Neutrophil (primary cell): ENCODE data around the gene MRPL1.
"Not testable (repeated sequence)": the region's sequence is repeated elsewhere in the genome, so short reads cannot be mapped to it uniquely, and the experiment has no call there.

Experiments used
- H3K27ac ChIP-seq: fragments of 200-600 bp; sonication (generic); 2 replicates; pipeline ENCODE4 v1.5.1; 2016; ENCODE audit warnings: mild to moderate bottlenecking, moderate library complexity
- H3K27me3 ChIP-seq: fragments of 200-600 bp; sonication (generic); 2 replicates; pipeline ENCODE4 v1.6.0; 2016; ENCODE audit warnings: mild to moderate bottlenecking
- H3K36me3 ChIP-seq: fragments of 200-600 bp; sonication (generic); 2 replicates; pipeline ENCODE4 v1.5.1; 2017
- H3K4me1 ChIP-seq, 2 experiments: fragments of 200-600 bp in 1 of 2; sonication (generic) in 1 of 2; 1 replicate in 1 of 2; 2 replicates in 1 of 2; pipeline versions ENCODE4 v1.5.1 to v1.6.1; 2013 to 2016; ENCODE audit warnings: low read depth in 1 of 2, low read length in 1 of 2, mild to moderate bottlenecking in 1 of 2, moderate library complexity in 1 of 2; ENCODE audit not compliant: control insufficient read depth in 1 of 2, insufficient read depth in 1 of 2
- H3K4me3 ChIP-seq, 2 experiments: fragments of 200-600 bp in 1 of 2; sonication (generic) in 1 of 2; 1 replicate in 1 of 2; 2 replicates in 1 of 2; pipeline ENCODE4 v1.5.1; 2013 to 2016; ENCODE audit warnings: low read depth in 1 of 2, low read length in 1 of 2, mild to moderate bottlenecking in 1 of 2, moderate library complexity in 1 of 2
- H3K9me3 ChIP-seq: fragments of 200-600 bp; sonication (generic); 2 replicates; pipeline ENCODE4 v1.5.1; 2016
- TF ChIP-seq, protein P1 (sequence below): fragments of 200-600 bp; sonication (generic); IDR thresholded peaks from 2 replicates; pipeline ENCODE4 v1.5.1; 2016; ENCODE audit warnings: antibody characterized with exemption

The MRPL1 gene

DNA sequence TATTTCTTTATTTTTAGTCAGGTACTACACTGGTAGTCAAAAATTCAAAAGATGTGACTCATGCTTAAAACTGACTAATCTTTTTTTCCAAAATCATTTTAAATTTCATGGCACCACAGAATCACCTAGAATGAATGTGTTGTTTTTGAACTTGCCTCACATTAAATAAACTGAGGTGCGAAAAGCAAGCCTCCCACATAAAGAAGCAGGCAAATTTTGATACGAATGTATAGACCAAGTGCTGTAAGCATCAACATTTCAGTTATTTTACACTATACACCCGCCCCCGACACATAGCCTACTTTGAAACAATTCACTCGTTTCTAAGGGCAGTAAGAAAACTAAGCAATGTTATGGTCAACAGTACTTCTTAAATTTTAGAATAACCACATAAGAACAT is 94.3 kb downstream of the MRPL1 start:
- Histone ChIP-seq H3K4me3 (no peak overlapping the region), H3K36me3 (peaks cover 7% of the 10 kb centered on the region), H3K27me3 (no peaks in the 10 kb centered on the region), H3K9me3 (no peaks in the 10 kb centered on the region), H3K27ac (no peak overlapping the region), H3K4me1 (no peaks in the 10 kb centered on the region)
- TF ChIP-seq, protein P1, sequence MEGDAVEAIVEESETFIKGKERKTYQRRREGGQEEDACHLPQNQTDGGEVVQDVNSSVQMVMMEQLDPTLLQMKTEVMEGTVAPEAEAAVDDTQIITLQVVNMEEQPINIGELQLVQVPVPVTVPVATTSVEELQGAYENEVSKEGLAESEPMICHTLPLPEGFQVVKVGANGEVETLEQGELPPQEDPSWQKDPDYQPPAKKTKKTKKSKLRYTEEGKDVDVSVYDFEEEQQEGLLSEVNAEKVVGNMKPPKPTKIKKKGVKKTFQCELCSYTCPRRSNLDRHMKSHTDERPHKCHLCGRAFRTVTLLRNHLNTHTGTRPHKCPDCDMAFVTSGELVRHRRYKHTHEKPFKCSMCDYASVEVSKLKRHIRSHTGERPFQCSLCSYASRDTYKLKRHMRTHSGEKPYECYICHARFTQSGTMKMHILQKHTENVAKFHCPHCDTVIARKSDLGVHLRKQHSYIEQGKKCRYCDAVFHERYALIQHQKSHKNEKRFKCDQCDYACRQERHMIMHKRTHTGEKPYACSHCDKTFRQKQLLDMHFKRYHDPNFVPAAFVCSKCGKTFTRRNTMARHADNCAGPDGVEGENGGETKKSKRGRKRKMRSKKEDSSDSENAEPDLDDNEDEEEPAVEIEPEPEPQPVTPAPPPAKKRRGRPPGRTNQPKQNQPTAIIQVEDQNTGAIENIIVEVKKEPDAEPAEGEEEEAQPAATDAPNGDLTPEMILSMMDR: no peak

DNA sequence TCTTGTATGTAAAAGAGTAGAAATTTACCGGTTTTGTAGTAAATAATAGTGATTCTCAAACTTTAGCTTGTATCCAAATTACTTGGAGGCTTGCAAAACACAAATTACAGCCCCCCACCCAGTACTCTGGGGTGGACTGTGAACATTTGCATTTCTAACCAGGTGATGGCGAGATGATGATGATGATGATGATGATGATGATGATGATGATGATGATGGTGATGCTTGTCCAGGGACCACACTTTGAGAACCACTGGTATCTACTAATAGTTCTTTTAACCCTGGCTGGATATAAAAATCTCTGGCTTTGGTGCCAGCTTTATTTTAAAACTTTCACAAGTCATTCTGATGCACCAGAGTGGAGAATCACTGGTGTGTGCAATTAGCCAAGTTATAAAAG is 96.3 kb downstream of the MRPL1 start:
- Histone ChIP-seq H3K36me3 (peaks cover 5% of the 10 kb centered on the region), H3K4me1 (no peaks in the 10 kb centered on the region), H3K4me3 (no peak overlapping the region), H3K9me3 (no peaks in the 10 kb centered on the region), H3K27me3 (no peaks in the 10 kb centered on the region), H3K27ac (no peak overlapping the region)
- TF ChIP-seq, protein P1: no peak

DNA sequence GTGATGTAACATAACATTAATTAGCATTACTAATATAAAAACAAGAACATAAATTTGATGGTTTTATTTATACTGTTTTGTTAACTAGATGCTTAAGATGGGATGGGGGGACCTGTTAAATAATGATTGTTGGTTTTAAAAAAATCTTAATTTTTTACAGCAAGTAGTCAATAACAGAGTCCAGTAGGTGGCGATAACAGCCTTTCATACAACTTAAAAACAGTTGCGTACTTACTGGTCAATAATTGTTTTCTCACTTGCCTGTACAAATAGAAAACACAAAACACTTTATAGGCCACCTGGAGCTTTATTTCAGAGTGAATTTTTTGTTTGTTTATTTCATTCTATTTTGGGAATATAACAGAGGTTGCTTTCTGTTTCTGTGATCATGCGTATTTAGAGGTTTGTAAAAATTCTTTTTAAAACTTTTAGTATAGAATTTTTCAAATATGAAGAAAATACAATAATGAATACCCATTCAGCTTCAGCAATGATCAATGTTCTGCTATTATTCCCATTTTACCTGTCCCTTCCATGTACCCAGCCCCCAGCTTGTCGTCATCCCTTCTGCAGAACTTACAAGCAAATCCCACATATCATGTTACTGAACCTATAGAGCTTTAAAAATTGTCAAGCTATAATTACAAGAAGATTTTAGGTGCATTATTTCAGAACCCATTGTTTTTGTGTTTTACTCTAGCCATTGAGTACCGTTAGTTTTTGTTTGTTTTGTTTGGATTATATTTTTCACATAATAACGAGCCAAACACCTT is 97.1 kb downstream of the MRPL1 start:
- Histone ChIP-seq H3K27ac (no peak overlapping the region), H3K27me3 (no peaks in the 10 kb centered on the region), H3K36me3 (peaks cover 3% of the 10 kb centered on the region), H3K4me1 (no peaks in the 10 kb centered on the region), H3K4me3 (no peak overlapping the region), H3K9me3 (no peaks in the 10 kb centered on the region)
- TF ChIP-seq, protein P1: no peak

DNA sequence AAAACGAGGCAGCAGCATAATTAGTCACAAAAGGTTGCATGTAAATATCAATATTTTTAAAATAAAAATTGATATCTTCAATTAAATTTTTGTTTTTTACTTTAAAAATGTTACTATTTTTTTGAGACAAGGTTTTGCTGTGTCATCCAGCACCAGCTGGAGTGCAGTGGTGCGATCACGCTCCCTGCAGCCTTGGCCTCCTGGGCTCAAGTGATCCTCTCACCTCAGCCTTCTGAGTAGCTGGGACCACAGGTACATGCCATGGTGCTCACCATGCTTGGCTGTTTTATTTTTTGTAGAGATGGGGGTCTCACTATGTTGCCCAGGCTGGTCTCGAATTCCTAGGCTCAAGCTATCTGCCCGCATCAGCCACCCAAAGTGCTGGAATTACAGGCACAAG is 97.7 kb downstream of the MRPL1 start:
- H3K27me3 ChIP-seq: no peaks in the 10 kb centered on the region
- H3K4me3 ChIP-seq: no peak overlapping the region
- no peak overlapping the region for H3K27ac ChIP-seq
- no peaks in the 10 kb centered on the region for H3K4me1 ChIP-seq
- TF ChIP-seq, protein P1: no peak
- H3K9me3 ChIP-seq: no peaks in the 10 kb centered on the region
- H3K36me3 ChIP-seq: no peaks in the 10 kb centered on the region

DNA sequence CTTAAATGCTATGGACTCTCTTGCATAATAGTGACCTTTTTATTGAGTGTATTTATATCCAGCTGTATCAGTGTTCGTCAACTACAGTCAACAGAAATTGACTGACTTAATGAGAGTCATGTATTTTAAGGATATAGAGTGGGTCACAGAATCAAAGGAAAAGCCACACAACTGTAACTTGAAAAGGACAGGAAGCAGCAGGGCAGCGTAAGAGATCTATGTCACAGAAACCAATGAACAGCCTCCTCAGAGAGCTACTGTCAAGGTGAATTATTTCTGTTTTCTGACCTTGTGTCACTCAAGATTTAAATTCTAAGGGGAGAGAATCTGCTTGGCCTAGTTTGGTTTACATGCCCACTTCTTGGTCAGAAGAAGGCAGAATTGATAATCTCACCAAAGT is 100.4 kb downstream of the MRPL1 start:
- Histone ChIP-seq H3K9me3 (no peaks in the 10 kb centered on the region), H3K36me3 (no peaks in the 10 kb centered on the region), H3K4me3 (no peak overlapping the region), H3K27ac (no peak overlapping the region), H3K27me3 (no peaks in the 10 kb centered on the region), H3K4me1 (no peaks in the 10 kb centered on the region)
- TF ChIP-seq, protein P1: no peak

DNA sequence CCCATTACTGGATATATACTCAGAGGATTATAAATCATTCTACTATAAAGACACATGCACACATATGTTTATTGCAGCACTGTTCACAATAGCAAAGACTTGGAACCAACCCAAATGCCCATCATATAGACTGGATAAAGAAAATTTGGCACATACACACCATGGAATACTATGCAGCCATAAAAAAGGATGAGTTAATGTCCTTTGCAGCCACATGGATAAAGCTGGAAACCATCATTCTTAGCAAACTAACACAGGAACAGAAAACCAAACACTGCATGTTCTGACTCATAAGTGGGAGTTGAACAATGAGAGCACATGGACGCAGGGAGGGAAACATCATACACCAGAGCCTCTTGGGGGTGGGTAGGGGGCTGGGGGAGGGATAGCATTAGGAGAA is 111.0 kb downstream of the MRPL1 start:
- H3K27ac ChIP-seq, H3K9me3 ChIP-seq, H3K4me1 ChIP-seq, H3K27me3 ChIP-seq, H3K4me3 ChIP-seq, H3K36me3 ChIP-seq: not testable (repeated sequence)

DNA sequence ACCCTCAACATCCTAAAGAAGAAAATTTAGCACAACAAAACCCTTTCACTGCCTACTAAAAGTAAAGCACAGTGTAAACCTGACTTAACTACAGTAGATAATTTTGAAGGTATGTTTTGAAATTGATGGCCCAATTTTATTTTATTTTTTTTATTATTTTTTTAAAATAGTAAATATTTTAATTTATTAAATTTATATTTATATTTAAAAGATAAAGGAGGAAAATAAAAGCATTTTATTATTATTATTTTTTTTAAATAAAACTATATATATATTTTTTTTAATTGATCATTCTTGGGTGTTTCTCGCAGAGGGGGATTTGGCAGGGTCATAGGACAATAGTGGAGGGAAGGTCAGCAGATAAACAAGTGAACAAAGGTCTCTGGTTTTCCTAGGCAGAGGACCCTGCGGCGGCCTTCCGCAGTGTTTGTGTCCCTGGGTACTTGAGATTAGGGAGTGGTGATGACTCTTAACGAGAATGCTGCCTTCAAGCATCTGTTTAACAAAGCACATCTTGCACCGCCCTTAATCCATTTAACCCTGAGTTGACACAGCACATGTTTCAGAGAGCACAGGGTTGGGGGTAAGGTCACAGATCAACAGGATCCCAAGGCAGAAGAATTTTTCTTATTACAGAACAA is 120.4 kb downstream of the MRPL1 start:
- not testable (repeated sequence) for H3K27ac ChIP-seq, H3K9me3 ChIP-seq, H3K4me3 ChIP-seq, H3K27me3 ChIP-seq, H3K4me1 ChIP-seq, H3K36me3 ChIP-seq

DNA sequence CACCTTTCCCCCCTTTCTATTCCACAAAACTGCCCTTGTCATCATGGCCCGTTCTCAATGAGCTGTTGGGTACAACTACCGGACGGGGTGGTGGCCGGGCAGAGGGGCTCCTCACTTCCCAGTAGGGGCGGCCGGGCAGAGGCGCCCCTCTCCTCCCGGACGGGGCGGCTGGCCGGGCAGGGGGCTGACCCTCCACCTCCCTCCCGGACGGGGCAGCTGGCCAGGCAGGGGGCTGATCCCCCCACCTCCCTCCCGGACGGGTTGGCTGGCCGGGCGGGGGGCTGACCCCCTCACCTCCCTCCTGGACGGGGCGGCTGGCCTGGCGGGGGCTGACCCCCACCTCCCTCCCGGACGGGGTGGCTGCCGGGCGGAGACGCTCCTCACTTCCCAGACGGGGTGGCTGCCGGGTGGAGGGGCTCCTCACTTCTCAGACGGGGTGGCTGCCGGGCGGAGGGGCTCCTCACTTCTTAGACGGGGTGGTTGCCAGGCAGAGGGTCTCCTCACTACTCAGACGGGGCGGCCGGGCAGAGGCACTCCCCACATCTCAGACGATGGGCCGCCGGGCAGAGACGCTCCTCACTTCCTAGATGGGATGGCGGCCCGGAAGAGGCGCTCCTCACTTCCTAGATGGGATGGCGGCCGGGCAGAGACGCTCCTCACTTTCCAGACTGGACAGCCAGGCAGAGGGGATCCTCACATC is 121.1 kb downstream of the MRPL1 start:
- H3K27ac ChIP-seq, H3K36me3 ChIP-seq, H3K4me3 ChIP-seq, H3K27me3 ChIP-seq, H3K9me3 ChIP-seq, H3K4me1 ChIP-seq: not testable (repeated sequence)
